GM08714 (cell line): Measurements from ENCODE around the gene MOCOS.

Source experiments
- H3K4me3 ChIP-seq: fragments of 200-500 bp; sonication (Bioruptor generic); 2 replicates; pipeline ENCODE4 v1.5.1; 2014; ENCODE audit warnings: mild to moderate bottlenecking, low read length, inconsistent platforms
- ZNF274 ChIP-seq: IDR thresholded peaks from 2 replicates; pipeline ENCODE4 v1.6.1; 2012; ENCODE audit warnings: mild to moderate bottlenecking, low read depth, low read length

MOCOS gene

DNA sequence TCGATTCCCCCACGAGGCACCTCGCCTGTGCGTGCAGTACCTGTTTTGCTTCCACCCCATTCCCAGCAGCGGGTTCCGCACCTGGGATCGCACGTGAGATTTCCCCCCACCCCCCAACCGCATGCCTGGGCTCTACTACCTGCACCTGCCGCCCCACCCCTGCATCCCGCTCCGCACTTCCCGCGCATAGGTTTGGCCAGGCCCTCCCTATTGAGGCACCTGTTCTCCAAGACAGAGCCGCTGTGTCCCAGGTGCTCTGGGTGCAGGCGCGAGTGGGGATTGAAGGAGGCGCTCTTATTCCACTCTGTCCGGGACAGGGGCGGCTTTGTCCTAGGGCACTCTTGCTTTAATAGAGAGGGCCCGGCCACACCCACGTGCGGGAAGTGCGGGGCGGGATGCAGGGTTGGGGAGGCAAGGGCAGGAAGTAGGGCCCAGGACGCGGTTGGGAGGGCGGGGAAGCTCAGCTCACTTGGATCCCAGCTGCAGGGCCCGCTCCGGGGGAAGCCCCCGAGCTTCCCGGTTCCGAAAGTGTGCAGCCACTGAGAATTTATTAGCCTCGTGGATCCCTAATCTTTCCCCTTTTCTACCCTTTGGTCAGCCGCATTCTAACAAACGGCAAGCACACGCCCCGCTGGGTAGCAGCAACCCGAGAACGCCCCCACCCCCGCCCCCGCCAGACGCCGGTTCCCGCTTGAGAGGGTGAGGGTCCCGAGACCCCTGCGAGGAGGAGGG, 670 bp upstream of the MOCOS start:
- TF ChIP-seq ZNF274, result no peak
- H3K4me3 ChIP-seq, result peak overlapping the region; percentile 56; the same call in 1 of the 2 replicates

DNA sequence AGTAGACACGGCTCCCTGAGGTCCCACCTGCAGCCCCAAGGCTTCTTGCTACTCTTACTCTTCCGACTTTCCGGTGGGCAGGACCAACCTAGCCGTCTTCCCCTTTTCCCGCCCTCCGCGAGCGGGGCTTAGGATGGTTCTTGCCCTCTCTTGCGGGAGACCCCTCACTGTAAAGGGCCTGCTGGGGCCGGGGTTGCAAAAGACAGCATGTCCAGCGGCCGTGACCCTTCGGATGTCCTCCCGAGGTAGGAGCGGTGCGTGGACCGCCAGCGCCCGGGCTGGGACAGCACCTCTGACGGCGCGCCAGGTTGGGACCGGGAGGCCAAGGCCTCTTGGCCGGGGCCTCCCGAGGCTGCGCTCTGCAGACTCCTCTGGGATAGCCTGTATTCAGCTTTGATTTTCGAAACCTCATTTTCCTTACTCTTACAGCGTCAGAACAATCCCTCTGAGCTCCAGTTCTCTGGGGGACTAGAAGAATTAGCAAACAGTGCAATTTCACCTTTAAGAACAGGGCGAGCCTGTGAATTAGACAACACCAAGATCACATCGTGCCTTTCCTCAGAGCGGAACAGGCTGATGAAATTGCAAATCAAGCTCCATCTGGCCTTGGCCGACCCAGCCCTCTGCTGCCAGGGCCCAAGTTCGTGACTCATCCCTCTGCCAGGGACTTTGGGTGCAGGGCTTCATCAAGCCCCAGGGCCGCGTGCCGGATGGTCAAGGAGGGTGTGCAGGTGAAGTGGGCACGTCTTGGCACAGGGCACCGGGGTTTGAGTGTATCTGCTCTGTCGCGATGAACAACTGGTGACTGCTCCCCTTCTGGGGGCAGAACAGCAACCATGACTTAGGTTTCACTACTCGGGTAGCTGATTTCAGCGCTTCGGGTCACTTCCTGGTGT, 777 bp downstream of the MOCOS start:
- no peak for TF ChIP-seq ZNF274
- peak overlapping the region; percentile 56; the same call in 1 of the 2 replicates for H3K4me3 ChIP-seq

DNA sequence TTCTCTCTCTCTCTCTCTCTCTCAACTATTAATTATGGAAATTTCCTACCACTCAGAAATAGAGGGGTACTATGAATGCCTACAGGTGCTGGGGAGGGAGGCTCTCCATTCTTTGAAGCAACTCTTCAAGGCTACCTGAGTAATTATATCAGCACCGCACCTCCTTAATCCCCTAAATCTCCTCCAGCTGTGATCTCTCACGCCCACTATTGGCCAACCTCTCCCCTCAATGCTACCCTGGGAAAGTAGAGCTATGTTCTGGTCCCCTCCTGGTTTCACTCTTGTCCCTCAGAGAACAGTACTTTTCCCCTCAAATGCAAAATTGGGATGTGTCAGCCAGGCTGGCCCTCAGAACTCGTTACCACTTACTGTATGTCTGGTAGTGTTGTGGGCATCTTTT, 1.6 kb downstream of the MOCOS start:
- no peak for TF ChIP-seq ZNF274
- H3K4me3 ChIP-seq, result no peak overlapping the region

DNA sequence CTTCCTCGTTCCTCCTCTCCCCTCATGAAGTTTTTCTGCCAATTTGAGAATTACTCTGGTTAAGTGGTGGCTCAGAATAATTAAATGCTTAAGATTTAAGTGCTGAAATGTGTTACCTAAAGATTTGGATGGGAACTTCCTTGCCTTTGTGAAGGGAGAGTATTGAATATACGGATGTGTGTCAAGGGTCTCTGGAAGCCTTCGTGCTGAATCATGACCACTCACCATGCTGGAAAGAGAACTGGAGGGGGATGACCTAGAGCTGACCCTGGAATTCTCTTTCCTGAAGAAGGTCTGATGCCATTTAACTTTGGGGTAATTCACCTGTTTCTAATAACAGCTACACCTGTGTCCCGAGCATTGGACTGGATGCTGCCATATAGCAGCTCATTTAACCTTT, 2.2 kb downstream of the MOCOS start:
- H3K4me3 ChIP-seq, result no peak overlapping the region
- no peak for TF ChIP-seq ZNF274

DNA sequence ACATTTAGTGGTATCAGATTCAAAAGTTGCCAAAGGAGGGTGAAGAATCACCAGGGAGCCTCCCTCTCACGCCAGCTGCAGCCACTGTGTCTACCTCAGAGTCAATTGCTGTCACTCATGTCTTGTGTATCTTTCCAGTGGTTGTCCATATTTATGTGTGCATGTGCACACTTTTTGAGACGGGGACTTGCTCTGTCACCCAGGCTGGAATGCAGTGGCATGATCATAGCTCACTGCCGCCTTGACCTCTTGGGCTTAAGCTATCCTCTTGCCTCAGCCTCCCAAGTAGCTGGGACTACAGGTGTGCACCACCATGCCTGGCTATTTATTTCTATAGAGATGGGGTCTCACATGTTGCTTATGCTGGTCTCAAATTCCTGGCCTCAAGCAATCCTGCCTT, 4.0 kb downstream of the MOCOS start:
- TF ChIP-seq ZNF274, result no peak
- no peak overlapping the region for H3K4me3 ChIP-seq

DNA sequence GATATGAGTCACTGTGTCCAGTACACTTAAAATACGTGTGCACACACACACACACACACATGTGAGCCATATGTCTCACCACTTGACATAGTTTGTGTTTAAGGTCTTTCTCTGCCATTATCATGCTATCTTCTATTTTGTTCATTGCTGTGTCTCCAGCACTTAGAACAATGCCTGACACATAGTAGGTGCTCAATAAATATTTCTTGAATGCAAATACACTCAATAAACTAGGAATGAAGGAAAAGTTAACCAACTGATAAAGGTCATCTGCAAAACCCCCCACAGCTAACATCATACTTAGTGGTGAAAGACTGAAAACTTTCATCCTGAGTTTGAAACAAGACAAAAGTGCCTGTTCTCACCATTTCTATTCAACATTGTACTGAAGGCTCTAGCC, 4.4 kb downstream of the MOCOS start:
- no peak for TF ChIP-seq ZNF274

DNA sequence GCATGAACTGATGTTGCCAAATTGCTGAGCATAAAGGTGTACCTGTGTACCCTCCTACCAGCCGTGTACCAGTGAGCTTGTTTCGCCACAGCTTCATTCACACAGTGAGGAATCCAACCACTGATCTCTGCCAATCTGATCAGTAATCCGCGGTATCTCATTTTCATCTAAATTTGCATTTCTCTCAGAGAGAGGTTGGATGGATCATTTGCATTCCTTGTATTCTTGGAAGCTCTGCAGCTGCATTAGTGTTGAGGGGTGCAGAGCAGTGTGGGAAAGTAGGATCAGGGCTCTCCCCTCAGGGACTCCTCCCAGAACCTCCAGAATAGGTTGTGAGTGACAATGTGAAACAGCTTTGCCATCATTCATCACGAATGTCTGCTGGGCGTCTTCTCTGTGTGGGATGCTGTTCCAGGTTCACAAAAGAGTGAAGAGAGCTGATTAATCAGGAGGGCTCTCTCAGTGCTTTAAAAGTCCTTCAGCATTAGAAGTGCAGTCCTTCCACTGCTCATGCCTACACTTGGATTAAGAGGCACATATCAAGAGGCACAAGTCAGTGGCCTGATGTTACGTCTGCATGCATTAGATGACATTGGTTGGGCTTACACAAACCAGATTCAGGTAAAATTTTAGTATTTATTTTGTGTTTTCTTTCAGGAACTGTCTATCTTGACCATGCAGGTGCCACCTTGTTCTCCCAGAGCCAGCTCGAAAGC, 7.5 kb downstream of the MOCOS start:
- no peak for TF ChIP-seq ZNF274
- no peak overlapping the region for H3K4me3 ChIP-seq

More for the DNA sequence above, 4.4 kb downstream of the MOCOS start:
- H3K4me3 ChIP-seq, result no peak overlapping the region

DNA sequence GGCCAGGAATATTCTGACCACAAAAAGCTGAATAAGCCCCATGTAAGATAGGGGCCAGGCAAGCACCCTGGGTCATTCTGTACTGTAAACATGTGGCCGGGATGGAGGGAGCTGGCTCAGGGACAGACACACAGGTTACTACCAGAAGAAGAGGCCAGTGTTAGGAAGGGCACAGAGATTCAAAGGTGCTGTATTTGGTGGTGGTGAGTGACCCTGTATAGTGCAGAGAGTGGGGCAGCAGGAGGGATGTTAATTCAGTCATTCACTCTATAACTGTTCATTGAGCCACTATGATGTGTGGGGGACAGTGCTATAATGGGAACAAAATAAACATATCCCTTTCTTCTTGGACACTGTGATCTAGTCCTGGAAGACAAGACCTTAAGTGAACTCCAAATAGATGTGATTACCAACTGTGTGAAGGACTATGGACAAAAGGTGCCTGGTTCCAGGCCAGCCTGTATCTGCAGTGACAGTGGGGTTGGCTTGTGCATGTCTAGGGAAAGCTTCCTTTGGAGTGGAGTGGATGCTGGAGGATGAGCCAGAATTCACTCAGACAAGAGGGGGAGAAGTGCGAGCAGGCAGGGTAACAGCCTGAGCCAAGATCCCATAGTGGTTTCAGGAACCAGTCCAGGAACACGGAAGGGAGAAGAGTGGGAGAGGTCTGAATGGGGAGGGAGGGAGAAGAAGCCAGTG, 8.3 kb downstream of the MOCOS start:
- no peak for TF ChIP-seq ZNF274
- H3K4me3 ChIP-seq, result no peak overlapping the region

DNA sequence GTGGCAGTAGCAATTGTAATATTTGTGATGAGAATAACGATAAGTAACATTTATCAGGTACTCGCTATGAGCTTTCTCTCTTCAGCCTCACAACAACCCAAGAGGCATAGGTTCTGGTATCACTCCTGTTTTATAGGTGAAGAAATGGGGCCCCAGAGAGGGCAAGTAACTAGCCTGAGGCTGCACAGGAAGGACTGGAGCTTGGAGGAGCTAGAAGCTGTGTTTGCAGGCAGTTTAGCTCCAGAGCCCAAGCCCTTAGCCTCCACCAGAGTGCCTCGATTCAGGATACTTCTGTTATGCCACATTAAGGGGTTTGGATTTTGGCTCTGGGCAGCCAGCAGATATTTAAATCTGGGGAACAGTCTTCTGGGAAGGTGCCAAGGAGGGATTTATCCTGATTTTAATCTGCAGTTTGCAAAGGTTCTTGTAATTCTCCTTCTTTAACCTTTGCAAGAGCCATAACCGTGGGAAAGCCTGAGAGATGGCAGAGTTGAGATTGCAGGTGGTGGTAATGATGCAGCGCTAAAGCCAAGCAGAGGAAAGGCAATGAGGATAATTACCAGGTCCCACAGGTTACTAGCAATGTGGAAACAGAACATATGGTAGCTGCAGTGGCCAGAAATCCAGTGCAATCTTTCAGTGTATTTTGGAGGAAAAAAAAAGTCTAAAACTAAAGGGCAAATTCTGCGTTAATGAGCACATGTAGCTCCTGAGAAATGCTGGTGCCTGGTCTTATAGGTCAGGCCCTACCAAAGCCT, 9.1 kb downstream of the MOCOS start:
- no peak overlapping the region for H3K4me3 ChIP-seq
- TF ChIP-seq ZNF274, result no peak

DNA sequence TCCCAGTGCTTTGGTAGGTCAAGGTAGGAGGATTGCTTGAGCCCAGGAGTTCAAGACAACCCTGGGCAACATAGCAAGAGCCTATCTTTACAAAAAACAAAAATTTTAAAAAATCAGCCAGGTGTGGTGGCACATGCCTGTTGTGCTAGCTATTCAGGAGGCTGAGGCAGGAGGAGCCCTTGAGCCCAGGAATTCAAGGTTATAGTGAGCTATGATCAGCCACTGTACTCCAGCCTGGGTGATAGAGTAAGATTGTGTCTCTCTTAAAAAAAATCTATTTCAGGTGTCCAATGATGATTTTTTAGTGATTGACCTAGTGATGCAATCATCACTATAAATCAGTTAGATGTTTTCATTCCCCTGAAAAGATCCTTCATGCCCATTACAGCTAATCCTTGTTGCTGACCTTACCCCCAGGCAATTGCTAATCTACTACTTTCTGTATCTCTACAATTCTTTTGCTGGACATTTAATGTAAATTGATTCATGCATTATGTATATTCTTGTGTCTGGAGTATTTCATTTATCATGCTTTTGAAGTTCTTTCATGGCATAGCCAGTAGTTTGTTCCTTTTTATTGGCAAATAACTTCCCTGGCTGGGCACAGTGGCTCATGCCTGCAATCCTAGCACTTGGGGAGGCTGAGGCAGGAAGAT, 10.3 kb downstream of the MOCOS start:
- TF ChIP-seq ZNF274, result no peak
- no peak overlapping the region for H3K4me3 ChIP-seq

DNA sequence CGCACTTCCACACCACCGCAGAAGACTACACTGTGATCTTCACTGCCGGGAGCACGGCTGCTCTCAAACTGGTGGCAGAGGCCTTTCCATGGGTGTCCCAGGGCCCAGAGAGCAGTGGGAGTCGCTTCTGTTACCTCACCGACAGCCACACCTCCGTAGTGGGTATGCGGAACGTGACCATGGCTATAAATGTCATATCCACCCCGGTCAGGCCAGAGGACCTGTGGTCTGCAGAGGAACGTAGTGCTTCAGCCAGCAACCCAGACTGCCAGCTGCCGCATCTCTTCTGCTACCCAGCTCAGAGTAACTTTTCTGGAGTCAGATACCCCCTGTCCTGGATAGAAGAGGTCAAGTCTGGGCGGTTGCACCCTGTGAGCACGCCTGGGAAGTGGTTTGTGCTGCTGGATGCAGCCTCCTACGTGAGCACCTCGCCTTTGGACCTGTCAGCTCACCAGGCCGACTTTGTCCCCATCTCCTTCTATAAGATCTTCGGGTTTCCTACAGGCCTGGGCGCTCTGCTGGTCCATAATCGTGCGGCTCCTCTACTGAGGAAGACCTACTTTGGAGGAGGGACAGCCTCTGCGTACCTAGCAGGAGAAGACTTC, 12.5 kb downstream of the MOCOS start:
- no peak overlapping the region for H3K4me3 ChIP-seq
- TF ChIP-seq ZNF274, result no peak

DNA sequence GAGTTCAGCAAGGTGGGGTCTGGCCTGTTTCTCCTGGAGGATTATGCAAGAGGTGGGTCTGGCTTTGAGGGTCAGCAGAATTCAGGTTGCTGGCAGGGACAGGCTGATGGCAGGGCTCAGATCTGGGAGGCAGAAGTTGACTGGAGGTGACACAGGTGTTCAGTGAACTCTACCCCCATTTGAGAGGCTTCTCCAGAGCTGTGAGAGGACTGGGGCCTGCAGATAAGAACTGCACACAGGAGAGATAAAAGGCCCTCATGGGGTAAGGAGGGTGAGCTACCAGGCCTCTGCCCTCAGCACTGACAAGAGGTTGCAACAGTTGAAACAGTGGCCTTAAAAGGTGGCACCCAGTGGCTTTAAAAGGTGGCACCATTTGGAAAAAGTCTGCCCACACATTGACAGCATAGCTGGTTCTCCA, 13.1 kb downstream of the MOCOS start:
- no peak for TF ChIP-seq ZNF274
- H3K4me3 ChIP-seq, result no peak overlapping the region
